AG09309 (cell line): ENCODE results near the gene PIK3R6.

Source experiments
- DNase-seq: peaks from one replicate; pipeline ENCODE4 v3.0.0-alpha.2; 2010; ENCODE audit warnings: low read depth
- H3K4me3 ChIP-seq: 2 replicates; pipeline ENCODE4 v1.5.1; 2011; ENCODE audit warnings: mild to moderate bottlenecking, low read depth, low read length, moderate library complexity; ENCODE audit not compliant: control insufficient read depth
- CTCF ChIP-seq: IDR thresholded peaks from 2 replicates; pipeline ENCODE4 v1.5.1; 2011; ENCODE audit warnings: mild to moderate bottlenecking, low read depth, low read length, inconsistent platforms; ENCODE audit not compliant: insufficient read depth, control insufficient read depth; ENCODE audit errors: missing control alignments

Gene PIK3R6

GRCh38 chr17:8798176-8798845, 69.2 kb downstream of the PIK3R6 start:
- no peak for TF ChIP-seq CTCF
- no peak for DNase-seq
- H3K4me3 ChIP-seq, result no peak overlapping the region

- no peak overlapping the region for H3K4me3 ChIP-seq
- no peak for DNase-seq
- no peak for TF ChIP-seq CTCF
Observed at GRCh38 chr17:8797621-8798175, 69.8 kb downstream of the PIK3R6 start.

GRCh38 chr17:8794636-8795035, 72.8 kb downstream of the PIK3R6 start:
- no peak overlapping the region for H3K4me3 ChIP-seq
- no peak for TF ChIP-seq CTCF
- no peak for DNase-seq

GRCh38 chr17:8793649-8794048, 73.8 kb downstream of the PIK3R6 start:
- DNase-seq, result no peak
- no peak for TF ChIP-seq CTCF
- no peak overlapping the region for H3K4me3 ChIP-seq

- DNase-seq, result no peak
- no peak for TF ChIP-seq CTCF
- H3K4me3 ChIP-seq, result no peak overlapping the region
Observed at GRCh38 chr17:8792646-8793045, 74.8 kb downstream of the PIK3R6 start.

- TF ChIP-seq CTCF, result no peak
- no peak overlapping the region for H3K4me3 ChIP-seq
- DNase-seq, result peak; percentile 31
Observed at GRCh38 chr17:8791910-8792270, 75.6 kb downstream of the PIK3R6 start.
